HG02973 (cell line): ENCODE data around the gene RNF222.
A peak's percentile ranks its signal among the peaks of the same experiment; 100 is the strongest.
"Not testable (repeated sequence)": the region's sequence is repeated elsewhere in the genome, so short reads cannot be mapped to it uniquely, and the experiment has no call there.

Experiments
- ATAC-seq: cut with Tn5 transposase; IDR thresholded peaks from one replicate; pipeline ENCODE4 v1.9.1; 2021; ENCODE audit warnings: moderate library complexity; ENCODE audit not compliant: unreplicated experiment

The RNF222 gene

GRCh38 chr17:8412089-8412488 lies 14.5 kb upstream of the RNF222 start:
- no peak for ATAC-seq

- no peak for ATAC-seq
Observed at GRCh38 chr17:8410883-8411238, 13.2 kb upstream of the RNF222 start.

GRCh38 chr17:8409966-8410882 lies 12.6 kb upstream of the RNF222 start:
- no peak for ATAC-seq

DNA sequence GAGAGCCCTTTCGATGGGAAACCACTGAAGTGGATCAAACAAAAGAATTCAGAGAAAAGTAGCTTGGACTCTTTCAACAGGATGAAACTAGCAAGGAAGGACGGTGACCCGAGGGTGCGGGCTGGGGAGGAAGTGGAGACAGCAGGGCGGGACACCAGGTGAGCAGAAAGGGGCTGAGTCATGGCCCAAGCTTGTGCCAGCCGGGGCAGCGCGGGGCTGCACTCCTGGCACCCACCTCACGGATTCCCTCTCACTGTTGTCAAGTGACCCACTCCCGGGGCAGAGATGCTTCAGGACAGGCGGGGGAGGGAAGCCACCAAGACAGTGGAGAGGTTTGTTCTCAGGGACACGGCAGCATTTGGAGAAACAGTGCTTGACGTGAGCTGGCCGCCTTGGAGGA lies 10.7 kb upstream of the RNF222 start:
- no peak for ATAC-seq

DNA sequence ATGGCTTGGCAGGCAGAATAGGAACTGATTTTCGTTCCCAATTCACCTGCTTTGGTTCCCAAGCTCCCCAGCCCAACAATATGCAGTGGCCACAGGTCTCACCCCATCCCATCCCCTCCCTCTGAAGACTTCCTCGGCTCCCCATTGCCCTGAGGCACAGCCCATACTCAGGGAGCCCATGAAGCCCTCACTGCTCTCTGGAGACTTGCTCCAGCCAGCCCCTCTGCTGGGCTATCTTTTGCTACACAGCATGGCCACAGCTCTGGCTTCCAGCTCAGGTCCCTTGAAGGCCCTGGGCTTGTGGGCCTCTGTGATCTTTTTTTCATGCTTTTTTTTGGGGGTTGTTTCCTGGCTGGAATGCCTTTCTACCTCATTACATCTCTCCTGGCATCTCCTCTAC lies 8.5 kb upstream of the RNF222 start:
- ATAC-seq: no peak

DNA sequence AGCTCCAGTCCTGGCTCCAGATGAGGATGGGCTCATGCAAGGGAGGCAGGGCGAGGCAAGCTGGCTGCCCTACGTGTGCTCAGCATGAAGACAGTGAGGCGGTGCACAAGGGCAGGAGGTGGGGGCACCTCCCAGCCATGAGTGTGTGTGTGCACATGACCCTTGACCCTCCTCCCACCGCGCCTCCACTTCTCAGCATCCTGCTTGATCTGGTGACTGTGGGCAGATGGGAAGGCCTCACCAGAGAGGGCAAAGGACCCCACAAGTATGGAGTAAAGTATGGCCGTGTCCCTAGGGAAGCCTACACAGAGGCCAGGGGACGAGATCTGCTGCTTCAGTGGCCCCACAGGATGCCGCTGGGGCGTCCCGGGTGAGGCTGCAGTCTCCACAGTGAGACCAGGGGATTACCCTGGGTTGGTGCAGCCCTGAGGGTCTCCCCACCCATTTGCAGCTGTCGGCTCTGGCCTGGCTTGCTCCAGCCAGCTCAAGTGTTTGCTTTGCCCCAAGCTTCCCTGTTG lies 7.9 kb upstream of the RNF222 start:
- ATAC-seq: no peak

GRCh38 chr17:8402921-8403536 lies 5.4 kb upstream of the RNF222 start:
- no peak for ATAC-seq

GRCh38 chr17:8401107-8401506 lies 3.5 kb upstream of the RNF222 start:
- ATAC-seq: no peak

- ATAC-seq: no peak
Observed at GRCh38 chr17:8398980-8399379, 1.4 kb upstream of the RNF222 start.

- not testable (repeated sequence) for ATAC-seq
Observed at GRCh38 chr17:8394497-8394896, 3.1 kb downstream of the RNF222 start.

DNA sequence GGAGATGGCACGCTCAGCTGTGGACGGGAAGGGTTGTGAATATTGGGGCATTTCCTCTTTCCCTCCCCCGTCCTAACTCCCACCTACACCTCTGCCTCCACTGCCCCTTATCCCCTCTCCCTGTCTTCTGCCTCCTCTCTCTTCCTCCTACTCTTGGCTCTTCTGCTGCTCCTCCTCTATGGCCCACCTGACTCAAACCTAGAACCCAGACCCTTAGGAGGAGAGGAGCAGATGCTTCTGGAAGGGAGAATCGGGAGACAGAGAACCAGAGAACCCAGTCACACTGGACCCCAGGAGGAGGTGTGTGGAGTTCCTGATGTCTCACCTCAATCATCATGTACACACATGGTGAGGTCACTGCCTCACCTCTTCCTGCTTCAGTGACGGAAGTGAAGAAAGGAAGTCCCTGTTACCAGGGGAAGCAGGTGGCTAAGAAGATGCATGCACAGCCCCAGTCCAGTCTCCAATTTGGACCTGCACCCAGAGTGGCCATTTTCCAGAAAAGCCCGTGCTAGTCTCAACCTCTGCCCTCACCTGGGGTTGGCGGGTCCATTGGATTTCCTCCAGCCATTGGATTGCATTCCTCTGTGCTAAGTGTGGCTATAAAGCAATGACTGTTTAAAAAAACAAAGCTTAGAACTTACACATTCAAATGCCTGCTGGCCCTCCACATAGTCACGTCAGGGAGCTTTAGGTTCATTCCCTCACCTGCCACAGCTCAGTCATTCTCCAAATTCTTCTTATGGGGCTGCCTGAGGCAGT lies 4.0 kb downstream of the RNF222 start:
- no peak for ATAC-seq

GRCh38 chr17:8392674-8393469 lies 4.8 kb downstream of the RNF222 start:
- ATAC-seq: no peak

GRCh38 chr17:8392274-8392673 lies 5.4 kb downstream of the RNF222 start:
- ATAC-seq: no peak

DNA sequence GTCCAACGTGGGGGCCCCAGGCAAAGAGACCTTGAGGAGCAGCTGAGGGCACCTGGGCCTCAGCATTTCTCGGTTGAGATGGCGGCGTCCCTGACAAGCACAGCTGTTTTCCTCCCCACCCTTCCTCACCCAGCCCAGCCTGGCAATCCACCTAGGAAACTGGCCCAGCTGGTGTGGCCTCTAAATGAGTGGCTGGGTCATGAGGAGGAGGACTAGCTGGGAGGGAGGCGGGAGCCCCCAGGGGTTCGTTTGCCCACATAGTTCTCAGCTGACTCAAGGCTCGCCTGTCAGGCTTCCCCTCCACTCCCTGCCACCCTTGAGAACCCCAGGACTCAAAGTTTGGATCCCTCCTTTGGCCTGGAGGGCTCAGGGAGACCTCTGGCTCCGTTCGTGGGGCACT lies 5.9 kb downstream of the RNF222 start:
- no peak for ATAC-seq

- ATAC-seq: no peak
Observed at GRCh38 chr17:8387914-8388651, 9.5 kb downstream of the RNF222 start.

- no peak for ATAC-seq
Observed at GRCh38 chr17:8386841-8387240, 10.8 kb downstream of the RNF222 start.

- no peak for ATAC-seq
Observed at GRCh38 chr17:8384801-8385378, 12.7 kb downstream of the RNF222 start.

GRCh38 chr17:8383143-8383822 lies 14.3 kb downstream of the RNF222 start, which contains the start of gene RPL26:
TSS of gene RPL26 (minus strand) at chr17:8383193. CDS start at chr17:8382310, 883 bp downstream.
- peak; percentile 84 for ATAC-seq

GRCh38 chr17:8382880-8383142 lies 14.8 kb downstream of the RNF222 start:
- ATAC-seq: no peak
